NCI-H82 (cell line): ENCODE results near the gene DYNC1LI1.
"Not testable (repeated sequence)": the region's sequence is repeated elsewhere in the genome, so short reads cannot be mapped to it uniquely, and the experiment has no call there.

Experiments used
- DNase-seq: peaks from one replicate; lab custom pipeline; 2025; lab: John Stamatoyannopoulos, UW

The DYNC1LI1 gene

GRCh38 chr3:32531010-32531647 is 39.5 kb downstream of the DYNC1LI1 start:
- DNase-seq = no peak

GRCh38 chr3:32525720-32526119 is 44.9 kb downstream of the DYNC1LI1 start:
- no peak for DNase-seq

- DNase-seq = no peak
These were observed 48.0 kb downstream of the DYNC1LI1 start for GRCh38 chr3:32522682-32523081.

- not testable (repeated sequence) for DNase-seq
These were observed 51.7 kb downstream of the DYNC1LI1 start for GRCh38 chr3:32518921-32519320.

GRCh38 chr3:32516751-32517150 is 53.9 kb downstream of the DYNC1LI1 start:
- DNase-seq = not testable (repeated sequence)

- DNase-seq = no peak
These were observed 59.7 kb downstream of the DYNC1LI1 start for GRCh38 chr3:32511005-32511404.

- DNase-seq = peak; percentile 75
These were observed 60.5 kb downstream of the DYNC1LI1 start for GRCh38 chr3:32510075-32510724.

GRCh38 chr3:32508711-32509110 is 61.9 kb downstream of the DYNC1LI1 start:
- DNase-seq = no peak

GRCh38 chr3:32506466-32506865 is 64.2 kb downstream of the DYNC1LI1 start:
- no peak for DNase-seq

- DNase-seq = no peak
These were observed 67.7 kb downstream of the DYNC1LI1 start for GRCh38 chr3:32502946-32503286.

GRCh38 chr3:32502118-32502945 is 68.3 kb downstream of the DYNC1LI1 start, which contains the start of gene CMTM6:
Gene CMTM6, minus strand, starts transcription at chr3:32502852. Its CDS starts 107 bp downstream, at chr3:32502745.
- peak; percentile 84 for DNase-seq

GRCh38 chr3:32501783-32502117 is 68.9 kb downstream of the DYNC1LI1 start:
- no peak for DNase-seq

- peak; percentile 1 for DNase-seq
These were observed 69.5 kb downstream of the DYNC1LI1 start for GRCh38 chr3:32500880-32501782.

- DNase-seq = no peak
These were observed 70.4 kb downstream of the DYNC1LI1 start for GRCh38 chr3:32500231-32500630.

- DNase-seq = no peak
These were observed 71.1 kb downstream of the DYNC1LI1 start for GRCh38 chr3:32499585-32499984.

- no peak for DNase-seq
These were observed 71.7 kb downstream of the DYNC1LI1 start for GRCh38 chr3:32498992-32499391.

- no peak for DNase-seq
These were observed 72.4 kb downstream of the DYNC1LI1 start for GRCh38 chr3:32498252-32498651.

- no peak for DNase-seq
These were observed 75.0 kb downstream of the DYNC1LI1 start for GRCh38 chr3:32495609-32496008.

- DNase-seq = no peak
These were observed 75.6 kb downstream of the DYNC1LI1 start for GRCh38 chr3:32495085-32495484.

- DNase-seq = no peak
These were observed 76.9 kb downstream of the DYNC1LI1 start for GRCh38 chr3:32493437-32494414.
